Mesodermal cell (in vitro differentiated cells): Measurements from ENCODE around the gene KNTC1.

Experiments
- H3K27ac ChIP-seq: 2 replicates; pipeline ENCODE4 v1.7.0; 2013; ENCODE audit warnings: mild to moderate bottlenecking, low read depth, low read length, moderate library complexity; ENCODE audit not compliant: severe bottlenecking
- H3K36me3 ChIP-seq: 2 replicates; pipeline ENCODE4 v1.7.1; 2013; ENCODE audit warnings: mild to moderate bottlenecking, low read length, moderate library complexity; ENCODE audit not compliant: control insufficient read depth, insufficient read depth
- H3K4me1 ChIP-seq: one replicate; pipeline ENCODE4 v1.7.1; 2013; ENCODE audit warnings: mild to moderate bottlenecking, low read length; ENCODE audit not compliant: insufficient read depth, control insufficient read depth, poor library complexity, severe bottlenecking
- H3K4me3 ChIP-seq: 2 replicates; pipeline ENCODE4 v1.7.0; 2013; ENCODE audit warnings: low read length, control low read depth, mild to moderate bottlenecking; ENCODE audit not compliant: insufficient read depth, poor library complexity, severe bottlenecking; ENCODE audit errors: extremely low read depth
- H3K9me3 ChIP-seq: 2 replicates; pipeline ENCODE4 v1.7.1; 2013; ENCODE audit warnings: mild to moderate bottlenecking, low read length, moderate library complexity; ENCODE audit not compliant: control insufficient read depth
- WGBS, 2 experiments: methylation state at CpG; one replicate each; pipeline ENCODE4 v1.1.5; 2013; ENCODE audit warnings: missing lambda C conversion rate in 2 of 2; ENCODE audit not compliant: insufficient coverage in 2 of 2; 5-methylcytosine and 5-hydroxymethylcytosine counted together

KNTC1 gene

DNA sequence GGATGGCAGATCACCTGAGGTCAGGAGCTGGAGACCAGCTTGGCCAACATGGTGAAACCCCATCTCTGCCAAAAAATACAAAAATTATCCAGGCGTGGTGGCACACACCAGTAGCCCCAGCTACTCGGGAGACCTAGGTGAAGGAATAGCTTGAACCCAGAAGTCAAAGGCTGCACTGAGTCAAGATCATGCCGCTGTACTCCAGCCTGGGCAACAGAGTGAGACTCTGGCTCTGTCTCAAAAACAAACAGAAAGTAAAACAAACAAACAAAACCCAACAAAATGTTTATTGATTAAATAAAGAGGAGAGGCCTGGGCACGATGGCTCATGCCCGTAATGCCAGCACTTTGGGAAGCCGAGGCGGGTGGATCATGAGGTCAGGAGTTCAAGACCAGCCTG, 31.8 kb upstream of the KNTC1 start:
- H3K4me1 ChIP-seq = no peaks in the 10 kb centered on the region

DNA sequence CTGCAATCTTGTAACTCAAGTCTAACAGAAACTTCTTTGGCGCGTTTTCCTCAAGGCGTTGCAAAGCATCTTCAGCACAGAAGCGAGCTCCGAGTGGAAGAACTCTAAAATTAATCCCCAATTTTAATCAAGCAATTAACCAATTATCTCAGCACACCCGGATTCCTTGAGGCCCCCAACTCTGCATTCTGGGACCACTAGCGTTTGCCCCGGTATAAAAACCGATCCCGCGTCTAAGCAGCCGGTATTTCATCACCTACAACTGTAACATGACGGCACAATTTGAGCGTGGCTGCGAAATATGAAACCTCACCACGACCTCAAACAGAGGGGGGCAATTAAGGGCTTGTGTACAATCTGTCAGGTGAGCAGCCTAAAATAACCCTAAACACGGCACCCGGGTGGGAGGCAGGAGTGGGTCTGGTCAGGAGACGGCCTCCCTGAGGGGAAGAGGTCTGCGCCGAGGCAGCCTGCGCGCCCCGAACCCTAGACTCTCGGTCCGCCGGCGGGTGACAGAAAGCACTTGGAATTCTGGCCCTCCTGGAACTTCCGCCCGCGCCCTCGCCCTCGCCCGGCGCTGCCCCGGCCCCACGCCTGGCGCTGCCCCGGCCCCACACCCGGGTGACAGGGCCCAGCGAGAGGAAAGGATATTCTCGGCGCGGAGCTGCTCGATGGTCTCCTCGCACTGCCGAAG, 26.9 kb upstream of the KNTC1 start:
- 0 to 1% methylated on average over 21 to 44 of the region's 47 CpGs for WGBS, 2 experiments
- peaks cover 54% of the 10 kb centered on the region for H3K36me3 ChIP-seq

More for the DNA sequence above, 31.8 kb upstream of the KNTC1 start:
- no peak overlapping the region for H3K4me3 ChIP-seq
- no peak overlapping the region for H3K27ac ChIP-seq
- no peaks in the 10 kb centered on the region for H3K9me3 ChIP-seq
- H3K36me3 ChIP-seq = peaks cover 67% of the 10 kb centered on the region
- WGBS, 2 experiments = 83 to 98% methylated on average over 2 to 6 of the region's 7 CpGs

GRCh38 chr12:122500685-122501488, 26.2 kb upstream of the KNTC1 start, which contains the start of gene ZCCHC8:
TSS of gene ZCCHC8 (minus strand) at chr12:122500932. CDS start at chr12:122500840, 92 bp downstream.
- 7% methylated on average over 43 to 50 of the region's 52 CpGs for WGBS, 2 experiments
- Histone ChIP-seq H3K36me3 (peaks cover 57% of the 10 kb centered on the region), H3K4me3 (peak within 1 kb of the TSS; percentile 87), H3K4me1 (peaks cover 3% of the 10 kb centered on the region), H3K9me3 (no peaks in the 10 kb centered on the region), H3K27ac (peak within 1 kb of the TSS; percentile 98)

More for the DNA sequence above, 26.9 kb upstream of the KNTC1 start:
- peaks cover 3% of the 10 kb centered on the region for H3K4me1 ChIP-seq
- H3K9me3 ChIP-seq = no peaks in the 10 kb centered on the region
- H3K27ac ChIP-seq = peak overlapping the region; percentile 98
- H3K4me3 ChIP-seq = peak overlapping the region; percentile 87

DNA sequence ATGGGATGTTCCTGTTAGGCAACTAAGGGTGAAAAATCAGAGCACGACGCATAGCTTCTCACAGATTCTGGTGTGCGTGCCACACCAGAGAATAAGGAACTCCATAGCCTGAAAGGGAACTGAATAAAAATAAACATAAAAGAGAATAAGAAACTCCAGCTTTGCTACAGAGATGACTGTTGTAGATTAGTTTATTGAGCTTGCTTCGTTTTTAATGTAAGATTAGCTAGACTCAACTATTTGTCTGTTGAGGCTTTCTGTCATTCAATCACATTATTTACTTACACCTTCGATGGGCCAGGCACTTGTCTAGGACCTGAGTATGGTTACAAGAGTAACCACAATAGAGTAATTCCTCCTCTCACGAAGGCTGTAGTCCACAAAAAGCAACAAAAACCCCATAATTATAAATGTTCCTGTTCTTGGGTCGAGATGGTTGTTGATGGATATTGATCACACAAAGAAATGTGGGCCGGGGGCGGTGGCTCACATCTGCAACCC, 25.5 kb upstream of the KNTC1 start:
- Histone ChIP-seq H3K4me1 (peaks cover 3% of the 10 kb centered on the region), H3K27ac (peak overlapping the region; percentile 98), H3K4me3 (no peak overlapping the region), H3K9me3 (no peaks in the 10 kb centered on the region), H3K36me3 (peaks cover 59% of the 10 kb centered on the region)
- 100% methylated on average over 3 to 5 of the region's 9 CpGs for WGBS, 2 experiments

GRCh38 chr12:122503147-122503751, 23.8 kb upstream of the KNTC1 start:
- H3K9me3 ChIP-seq = no peaks in the 10 kb centered on the region
- H3K4me1 ChIP-seq = peaks cover 3% of the 10 kb centered on the region
- H3K36me3 ChIP-seq = peaks cover 61% of the 10 kb centered on the region
- WGBS, 2 experiments = 100% methylated on average over 1 to 2 of the region's 3 CpGs
- H3K4me3 ChIP-seq = no peak overlapping the region
- H3K27ac ChIP-seq = no peak overlapping the region

DNA sequence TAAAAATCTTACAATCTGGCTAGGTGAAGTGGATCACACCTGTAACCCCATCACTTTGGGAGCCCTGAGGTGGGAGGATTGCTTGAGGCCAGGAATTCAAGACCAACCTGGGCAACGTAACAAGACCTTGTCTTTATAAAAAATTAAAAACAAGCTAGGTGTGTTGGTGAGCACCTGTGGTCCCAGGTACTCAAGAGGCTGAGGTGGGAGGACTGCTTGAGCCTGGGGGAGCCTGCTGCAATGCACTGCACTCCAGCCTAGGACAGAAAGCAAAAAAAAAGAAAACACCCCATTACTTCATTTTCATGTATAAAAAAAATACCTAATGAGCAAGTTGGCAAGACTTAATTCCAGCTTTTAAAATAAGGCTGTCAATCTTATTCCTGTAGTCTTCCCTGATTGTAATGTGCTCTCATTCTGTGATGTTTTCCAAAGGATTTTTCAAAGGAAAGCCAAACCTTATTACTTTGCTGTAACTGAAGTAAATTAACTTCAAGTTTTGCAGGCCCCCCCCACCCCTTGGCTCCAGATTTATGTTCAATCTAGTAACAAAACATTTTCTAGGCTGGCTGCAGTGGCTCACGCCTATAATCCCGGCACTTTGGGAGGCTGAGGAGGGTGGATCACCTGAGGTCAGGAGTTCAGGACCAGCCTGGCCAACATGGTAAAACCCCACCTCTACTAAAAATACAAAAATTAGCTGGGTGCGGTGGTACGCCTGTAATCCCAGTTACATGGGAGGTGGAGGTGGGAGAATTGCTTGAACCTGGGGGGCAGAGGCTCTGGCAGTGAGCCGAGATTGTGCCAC, 23.1 kb upstream of the KNTC1 start:
- Histone ChIP-seq H3K4me3 (no peak overlapping the region), H3K36me3 (peaks cover 66% of the 10 kb centered on the region), H3K27ac (no peak overlapping the region), H3K9me3 (no peaks in the 10 kb centered on the region), H3K4me1 (peaks cover 3% of the 10 kb centered on the region)
- 100% methylated on average over 2 of the region's 6 CpGs; no CpG with 5 or more reads in 1 of the 2 experiments for WGBS, 2 experiments

- whole genome bisulfite sequencing, 2 experiments = 98 to 100% methylated on average over 4 to 8 of the region's 11 CpGs
- H3K4me1 ChIP-seq = peaks cover 3% of the 10 kb centered on the region
- no peaks in the 10 kb centered on the region for H3K9me3 ChIP-seq
- no peak overlapping the region for H3K4me3 ChIP-seq
- peaks cover 80% of the 10 kb centered on the region for H3K36me3 ChIP-seq
- H3K27ac ChIP-seq = no peak overlapping the region
Observed at GRCh38 chr12:122505419-122506051, 21.5 kb upstream of the KNTC1 start.

GRCh38 chr12:122506393-122506938, 20.6 kb upstream of the KNTC1 start:
- WGBS, 2 experiments = 100% methylated on average over 3 of the region's 5 CpGs

DNA sequence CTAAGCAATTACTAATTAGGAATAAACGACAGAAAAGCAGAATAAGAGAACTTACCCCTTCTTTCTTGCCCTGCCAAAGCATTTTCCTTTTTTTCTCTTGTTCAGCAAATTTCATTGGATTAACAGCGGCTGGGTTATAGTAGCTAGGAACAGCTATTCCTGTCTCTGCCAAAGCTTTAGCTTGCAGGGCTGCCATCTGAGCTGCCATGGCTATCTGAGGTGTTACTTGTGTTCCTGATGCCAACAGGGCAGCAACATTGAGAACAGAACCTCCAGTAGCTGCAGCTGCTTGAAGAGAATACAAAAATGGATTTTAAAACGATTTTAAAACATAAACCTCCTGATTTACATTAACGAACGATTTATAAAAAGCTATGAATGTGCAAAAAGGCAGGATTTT, 18.9 kb upstream of the KNTC1 start:
- Histone ChIP-seq H3K27ac (no peak overlapping the region), H3K4me1 (no peaks in the 10 kb centered on the region), H3K36me3 (peaks cover 94% of the 10 kb centered on the region), H3K9me3 (no peaks in the 10 kb centered on the region), H3K4me3 (no peak overlapping the region)
- 98 to 100% methylated on average over 4 to 5 of the region's 5 CpGs for WGBS, 2 experiments

More at GRCh38 chr12:122506393-122506938, 20.6 kb upstream of the KNTC1 start:
- Histone ChIP-seq H3K9me3 (no peaks in the 10 kb centered on the region), H3K4me3 (no peak overlapping the region), H3K4me1 (no peaks in the 10 kb centered on the region), H3K36me3 (peaks cover 89% of the 10 kb centered on the region), H3K27ac (no peak overlapping the region)
